H7 (cell line): ENCODE data around the gene MARCKS. TPM values are rescaled to one million over a fixed set of nuclear protein-coding genes. Genes with fewer than 3 reads are reported as not detected.

Source experiments
- DNase-seq: peaks from one replicate; pipeline ENCODE4 v3.0.0; 2012
- H3K27me3 ChIP-seq: 2 replicates; pipeline ENCODE4 v1.6.0; 2011; ENCODE audit warnings: mild to moderate bottlenecking, low read length; ENCODE audit not compliant: control insufficient read depth, insufficient read depth
- H3K36me3 ChIP-seq: replicated peaks from 2 replicates; pipeline ENCODE4 v1.5.1; 2011; ENCODE audit warnings: low read length; ENCODE audit not compliant: control insufficient read depth, insufficient read depth
- H3K4me3 ChIP-seq: 2 replicates; pipeline ENCODE4 v1.5.1; 2011; ENCODE audit warnings: low read depth, mild to moderate bottlenecking, control low read depth, low read length, moderate library complexity; ENCODE audit not compliant: insufficient read depth
- total RNA-seq: library from RNA; depleted of rRNA; stranded (reverse); fragments of >200 nt; shearing (Covaris generic); gene quantifications from 2 replicates; pipeline ENCODE4 v1.2.3, GENCODE V29; 2014

The MARCKS gene
- total RNA-seq, 1 experiment from 2014 or later: 92.7 TPM

DNA sequence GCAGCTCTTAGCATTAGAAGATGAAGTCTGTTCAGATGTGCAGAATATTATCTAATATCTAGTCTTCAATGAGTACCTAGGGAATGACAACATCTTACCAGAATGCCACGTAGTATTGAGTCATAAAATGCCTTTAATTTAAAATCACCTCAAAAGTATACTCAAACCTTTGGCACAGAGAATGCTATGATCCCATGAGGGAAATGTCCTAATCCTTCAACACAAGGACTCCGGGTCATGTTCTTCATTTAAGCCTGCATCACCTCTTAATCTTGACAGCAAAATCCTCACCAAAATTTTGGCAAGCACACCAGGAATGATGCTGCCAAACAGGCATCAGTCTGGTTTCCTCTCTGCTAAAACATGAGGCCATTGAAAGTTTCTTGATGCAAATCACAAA, 23.6 kb upstream of the MARCKS start:
- no peaks in the 10 kb centered on the region for H3K27me3 ChIP-seq
- no peaks in the 10 kb centered on the region for H3K36me3 ChIP-seq
- no peak for DNase-seq
- H3K4me3 ChIP-seq: no peak overlapping the region

DNA sequence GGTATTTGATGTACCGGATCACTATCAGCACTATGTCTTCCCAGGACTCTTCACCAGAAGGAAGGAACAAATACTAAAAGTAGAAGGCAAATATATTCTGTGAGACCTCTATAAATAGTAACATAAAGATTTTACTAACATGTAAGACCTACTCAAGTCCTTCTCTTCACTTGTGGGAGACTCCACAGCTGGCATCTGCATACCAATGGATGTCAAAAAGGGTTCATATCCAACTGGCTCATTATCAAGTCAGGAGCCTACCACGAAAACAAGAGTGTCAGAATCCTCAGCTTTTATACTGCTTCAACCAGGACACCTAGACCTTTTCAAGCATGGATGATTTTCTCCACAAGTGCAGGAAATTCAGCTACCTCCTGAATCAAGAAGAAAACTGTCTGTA, 20.0 kb upstream of the MARCKS start:
- no peak overlapping the region for H3K4me3 ChIP-seq
- H3K36me3 ChIP-seq: no peaks in the 10 kb centered on the region
- H3K27me3 ChIP-seq: no peaks in the 10 kb centered on the region
- no peak for DNase-seq

- Histone ChIP-seq H3K27me3 (no peaks in the 10 kb centered on the region), H3K36me3 (no peaks in the 10 kb centered on the region), H3K4me3 (no peak overlapping the region)
- no peak for DNase-seq
Measured at GRCh38 chr6:113842165-113842564, 15.0 kb upstream of the MARCKS start.

DNA sequence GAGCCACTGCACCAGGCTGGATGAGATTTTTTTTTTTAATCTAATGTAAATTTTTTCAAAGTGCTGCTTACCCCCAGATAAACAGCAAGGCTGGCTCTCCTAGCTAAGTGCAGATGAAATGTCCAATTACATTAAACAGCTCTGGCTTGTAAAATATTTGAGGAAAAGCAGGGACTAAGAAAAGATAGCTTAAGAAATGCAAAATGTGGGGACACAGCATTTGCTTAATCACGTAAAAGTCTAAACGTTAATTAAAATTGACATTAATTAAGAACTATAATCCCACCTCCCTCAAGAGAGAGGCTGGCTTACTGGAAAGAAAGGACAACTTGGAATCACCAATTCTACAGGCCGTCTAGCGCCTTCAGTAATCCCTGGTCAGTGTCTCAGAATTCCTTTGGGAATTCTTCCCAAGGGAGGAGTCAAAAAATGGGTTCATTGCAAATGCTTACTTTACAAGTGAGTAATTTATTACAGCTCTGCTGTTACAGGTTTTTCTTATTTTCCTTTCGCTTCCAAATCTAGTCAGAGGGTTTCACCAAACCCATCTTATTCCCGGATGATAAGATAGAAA, 13.6 kb upstream of the MARCKS start:
- Histone ChIP-seq H3K36me3 (no peaks in the 10 kb centered on the region), H3K4me3 (no peak overlapping the region), H3K27me3 (no peaks in the 10 kb centered on the region)
- no peak for DNase-seq

- Histone ChIP-seq H3K27me3 (no peaks in the 10 kb centered on the region), H3K4me3 (no peak overlapping the region), H3K36me3 (no peaks in the 10 kb centered on the region)
- DNase-seq: no peak
Measured at GRCh38 chr6:113846577-113846976, 10.6 kb upstream of the MARCKS start.

- no peak for DNase-seq
- no peaks in the 10 kb centered on the region for H3K36me3 ChIP-seq
- H3K4me3 ChIP-seq: no peak overlapping the region
- peaks cover 3% of the 10 kb centered on the region for H3K27me3 ChIP-seq
Measured at GRCh38 chr6:113847447-113847846, 9.7 kb upstream of the MARCKS start.

DNA sequence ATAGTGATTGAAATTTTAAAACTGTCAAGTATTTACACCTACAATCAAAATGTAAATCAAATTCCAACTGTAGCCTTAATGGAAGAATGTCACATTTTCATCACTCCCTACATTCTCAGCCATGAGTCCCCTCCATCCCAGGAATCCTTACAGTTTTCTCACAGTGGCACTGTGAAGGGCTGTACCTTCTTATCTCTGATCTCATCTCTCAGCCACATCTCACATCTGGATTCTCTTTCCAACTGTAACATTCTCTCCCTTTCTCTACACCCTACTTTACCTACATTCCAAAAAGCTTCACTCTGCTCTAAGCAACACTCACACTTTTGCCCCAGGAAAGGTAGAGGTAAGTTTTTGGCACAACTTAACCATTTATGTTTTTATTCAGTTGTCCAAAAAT, 8.9 kb upstream of the MARCKS start:
- peaks cover 9% of the 10 kb centered on the region for H3K27me3 ChIP-seq
- no peak overlapping the region for H3K4me3 ChIP-seq
- DNase-seq: no peak
- H3K36me3 ChIP-seq: no peaks in the 10 kb centered on the region

GRCh38 chr6:113848811-113849210, 8.3 kb upstream of the MARCKS start:
- peaks cover 13% of the 10 kb centered on the region for H3K27me3 ChIP-seq
- H3K4me3 ChIP-seq: no peak overlapping the region
- no peak for DNase-seq
- no peaks in the 10 kb centered on the region for H3K36me3 ChIP-seq

DNA sequence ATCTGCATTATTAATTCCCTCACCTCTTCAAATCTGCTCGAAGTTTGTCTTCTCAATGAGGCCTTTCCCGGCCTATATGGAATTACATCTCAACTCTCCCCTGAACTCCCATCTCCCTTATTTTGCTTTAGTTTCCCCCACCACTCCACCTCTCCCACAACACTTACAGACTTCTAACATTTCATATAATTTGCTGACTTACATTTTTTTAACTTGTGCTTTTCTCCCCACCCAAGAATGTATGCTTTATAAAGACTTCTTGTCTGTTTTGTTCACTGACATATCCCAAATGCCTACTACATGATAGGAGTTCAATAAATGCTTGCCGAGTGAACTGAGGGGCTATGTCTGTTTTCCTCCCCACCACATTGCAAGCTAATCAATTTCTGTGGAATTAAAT, 3.9 kb upstream of the MARCKS start:
- H3K27me3 ChIP-seq: peaks cover 37% of the 10 kb centered on the region
- H3K36me3 ChIP-seq: no peaks in the 10 kb centered on the region

DNA sequence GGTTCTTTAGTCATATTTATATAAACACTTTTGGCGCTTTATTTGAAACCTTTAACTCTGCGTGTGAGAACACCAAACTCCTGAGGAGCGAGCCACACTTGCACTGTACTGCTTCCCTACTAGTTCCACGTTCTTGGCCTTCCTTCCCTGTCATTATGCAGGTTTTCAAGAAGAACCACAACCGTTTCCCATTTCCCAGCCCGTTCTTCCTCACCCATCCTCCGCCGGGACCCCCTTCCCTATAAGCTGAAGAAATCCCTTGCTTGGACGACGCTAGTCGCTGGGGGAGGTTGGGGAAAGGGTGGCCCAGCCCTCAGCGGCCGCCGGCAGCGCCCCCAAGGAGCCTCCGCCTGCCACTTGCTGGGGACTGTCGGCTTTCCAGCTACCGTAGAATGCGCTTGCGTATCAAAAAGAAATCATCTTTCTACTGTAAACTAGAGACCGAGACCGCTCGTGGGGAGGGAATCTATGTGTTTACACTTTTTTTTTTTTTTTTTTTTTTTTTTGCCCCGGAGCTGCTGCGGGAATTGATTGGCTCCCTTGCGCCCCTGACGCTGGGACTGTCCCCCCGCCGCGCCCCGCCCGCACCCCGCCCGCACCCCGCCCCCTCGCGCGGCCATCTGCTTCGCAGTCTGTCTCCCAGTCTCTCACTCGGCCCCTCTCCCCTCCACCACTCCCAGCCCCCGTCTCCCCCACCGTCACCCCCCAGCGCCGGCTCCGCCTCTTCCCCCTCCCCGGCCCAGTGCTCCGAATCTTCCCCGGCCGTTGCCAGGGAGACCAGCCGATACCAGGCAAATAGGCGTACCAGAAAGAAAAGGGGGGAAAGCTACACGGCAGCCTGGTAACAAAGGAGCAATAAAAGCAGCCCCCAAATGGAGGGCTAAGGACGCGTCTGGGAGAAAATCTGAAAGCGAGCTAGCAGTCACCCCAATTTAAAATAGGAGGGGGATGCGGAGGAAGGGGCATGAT, 2.3 kb upstream of the MARCKS start:
- H3K4me3 ChIP-seq: peak overlapping the region; percentile 98
- peak; percentile 94 for DNase-seq
- H3K36me3 ChIP-seq: no peaks in the 10 kb centered on the region
- H3K27me3 ChIP-seq: peaks cover 37% of the 10 kb centered on the region

More for the DNA sequence above, 3.9 kb upstream of the MARCKS start:
- no peak overlapping the region for H3K4me3 ChIP-seq
- DNase-seq: no peak

GRCh38 chr6:113855500-113856374, 1.4 kb upstream of the MARCKS start:
- DNase-seq: peak; percentile 22
- peaks cover 37% of the 10 kb centered on the region for H3K27me3 ChIP-seq
- H3K36me3 ChIP-seq: no peaks in the 10 kb centered on the region; the same call in 1 of the 2 replicates
- H3K4me3 ChIP-seq: peak overlapping the region; percentile 98

- DNase-seq: no peak
- Histone ChIP-seq H3K36me3 (no peaks in the 10 kb centered on the region; the same call in 1 of the 2 replicates), H3K27me3 (peaks cover 37% of the 10 kb centered on the region), H3K4me3 (peak overlapping the region; percentile 98)
Measured at GRCh38 chr6:113856375-113856624, 845 bp upstream of the MARCKS start.

- peak; percentile 68 for DNase-seq
- H3K27me3 ChIP-seq: peaks cover 31% of the 10 kb centered on the region
- H3K36me3 ChIP-seq: no peaks in the 10 kb centered on the region; the same call in 1 of the 2 replicates
- H3K4me3 ChIP-seq: peak overlapping the region; percentile 98
Measured at GRCh38 chr6:113857556-113858479, 673 bp downstream of the MARCKS start.
